ENCODE data around the gene OR6V1. TPM values are rescaled to one million over a fixed set of nuclear protein-coding genes. Genes with fewer than 3 reads are reported as not detected.

Gene OR6V1
- total RNA-seq, 1 donor, result not detected

DNA sequence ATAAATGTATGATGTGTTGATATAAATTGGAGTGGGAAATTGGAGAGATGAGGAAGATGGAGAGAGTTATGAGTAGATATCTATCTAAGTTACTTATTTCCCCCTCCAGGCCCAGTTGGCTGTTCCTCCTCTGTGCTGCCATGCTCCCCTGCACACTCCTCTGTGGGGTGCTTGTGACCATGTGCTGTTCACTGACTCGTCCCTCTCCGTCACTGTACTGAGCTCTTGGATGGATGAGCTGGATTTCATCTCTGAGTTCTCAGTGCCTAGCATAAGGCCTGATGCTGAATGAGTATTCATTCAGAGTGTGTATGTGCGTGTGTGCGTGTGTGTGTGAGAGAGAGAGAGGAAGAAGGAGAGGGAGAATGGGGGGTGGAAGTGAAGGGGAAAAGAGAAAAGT is 39.7 kb upstream of the OR6V1 start:
- TF ChIP-seq, protein P1, sequence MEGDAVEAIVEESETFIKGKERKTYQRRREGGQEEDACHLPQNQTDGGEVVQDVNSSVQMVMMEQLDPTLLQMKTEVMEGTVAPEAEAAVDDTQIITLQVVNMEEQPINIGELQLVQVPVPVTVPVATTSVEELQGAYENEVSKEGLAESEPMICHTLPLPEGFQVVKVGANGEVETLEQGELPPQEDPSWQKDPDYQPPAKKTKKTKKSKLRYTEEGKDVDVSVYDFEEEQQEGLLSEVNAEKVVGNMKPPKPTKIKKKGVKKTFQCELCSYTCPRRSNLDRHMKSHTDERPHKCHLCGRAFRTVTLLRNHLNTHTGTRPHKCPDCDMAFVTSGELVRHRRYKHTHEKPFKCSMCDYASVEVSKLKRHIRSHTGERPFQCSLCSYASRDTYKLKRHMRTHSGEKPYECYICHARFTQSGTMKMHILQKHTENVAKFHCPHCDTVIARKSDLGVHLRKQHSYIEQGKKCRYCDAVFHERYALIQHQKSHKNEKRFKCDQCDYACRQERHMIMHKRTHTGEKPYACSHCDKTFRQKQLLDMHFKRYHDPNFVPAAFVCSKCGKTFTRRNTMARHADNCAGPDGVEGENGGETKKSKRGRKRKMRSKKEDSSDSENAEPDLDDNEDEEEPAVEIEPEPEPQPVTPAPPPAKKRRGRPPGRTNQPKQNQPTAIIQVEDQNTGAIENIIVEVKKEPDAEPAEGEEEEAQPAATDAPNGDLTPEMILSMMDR (IDR thresholded peaks at IDR 0.05; ENCODE audit: insufficient read depth, low read length), result no peak
- no peak for DNase-seq (ENCODE audit: low read depth)

DNA sequence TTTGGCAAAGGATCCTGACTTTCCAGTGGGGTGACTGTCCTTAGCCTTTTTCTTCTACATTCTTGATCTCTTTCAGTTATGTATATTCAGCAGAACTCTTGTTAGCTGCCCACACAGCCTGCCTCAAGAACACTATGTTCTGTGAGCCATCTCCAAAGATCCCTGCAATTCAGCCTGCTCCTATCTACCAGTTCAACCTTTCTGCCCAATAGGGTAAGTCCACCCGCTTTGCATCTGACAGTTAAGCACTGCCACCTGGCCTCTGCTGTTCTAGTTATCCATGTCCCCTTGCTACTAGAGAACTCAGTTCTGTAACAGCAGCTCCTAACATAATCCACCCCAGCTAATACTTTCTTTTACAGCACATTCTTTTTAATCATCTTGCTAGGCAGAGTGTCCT is 38.7 kb upstream of the OR6V1 start:
- TF ChIP-seq, protein P1 (IDR thresholded peaks at IDR 0.05; ENCODE audit: insufficient read depth, low read length), result no peak
- no peak overlapping the region for H3K4me3 ChIP-seq (ENCODE audit: low read depth, low read length)
- DNase-seq (ENCODE audit: low read depth), result no peak

More for the DNA sequence above, 39.7 kb upstream of the OR6V1 start:
- no peak overlapping the region for H3K4me3 ChIP-seq (ENCODE audit: low read depth, low read length)

DNA sequence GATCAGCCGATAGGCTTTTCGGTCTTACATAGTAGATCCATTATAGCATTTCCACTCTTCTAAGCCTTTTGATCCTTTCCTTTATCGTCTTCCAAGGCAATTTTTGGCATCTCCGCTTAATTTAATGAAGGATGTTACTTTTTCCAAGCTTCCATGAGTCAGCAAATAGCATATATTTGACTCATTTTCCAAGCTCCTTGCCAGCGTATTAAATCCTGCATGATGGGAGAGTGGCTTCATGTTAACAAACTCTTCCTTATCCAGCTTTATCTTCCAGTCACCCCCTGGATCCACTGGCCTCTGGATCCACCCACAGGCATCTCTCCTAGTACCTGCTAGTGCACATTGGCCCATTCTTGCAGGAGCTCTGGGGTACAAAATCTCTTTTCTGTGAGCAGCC is 38.2 kb upstream of the OR6V1 start:
- no peak overlapping the region for H3K4me3 ChIP-seq (ENCODE audit: low read depth, low read length)
- peak; percentile 92 for DNase-seq (ENCODE audit: low read depth)
- TF ChIP-seq, protein P1 (IDR thresholded peaks at IDR 0.05; ENCODE audit: insufficient read depth, low read length), result no peak

DNA sequence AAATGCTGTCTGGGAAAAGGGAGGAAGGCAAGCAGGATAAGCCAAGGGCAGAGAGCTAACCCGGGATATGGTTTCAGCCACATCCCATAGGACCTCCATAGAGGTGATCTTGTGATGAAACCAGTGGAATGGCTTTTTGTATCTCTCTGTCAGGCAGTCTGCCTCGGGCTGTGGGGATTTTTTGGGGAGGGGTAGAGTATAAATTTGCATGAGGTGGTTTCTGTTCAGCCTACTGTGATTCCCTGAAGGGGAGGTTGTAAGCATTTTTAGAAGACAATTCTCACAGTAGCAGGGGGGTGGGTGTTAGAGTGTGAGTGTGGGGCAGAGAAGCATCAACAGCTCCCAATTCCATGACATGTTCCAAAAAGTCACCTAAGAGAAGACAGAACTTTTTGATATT is 37.1 kb upstream of the OR6V1 start:
- TF ChIP-seq, protein P1 (IDR thresholded peaks at IDR 0.05; ENCODE audit: insufficient read depth, low read length), result no peak
- no peak for DNase-seq (ENCODE audit: low read depth)

DNA sequence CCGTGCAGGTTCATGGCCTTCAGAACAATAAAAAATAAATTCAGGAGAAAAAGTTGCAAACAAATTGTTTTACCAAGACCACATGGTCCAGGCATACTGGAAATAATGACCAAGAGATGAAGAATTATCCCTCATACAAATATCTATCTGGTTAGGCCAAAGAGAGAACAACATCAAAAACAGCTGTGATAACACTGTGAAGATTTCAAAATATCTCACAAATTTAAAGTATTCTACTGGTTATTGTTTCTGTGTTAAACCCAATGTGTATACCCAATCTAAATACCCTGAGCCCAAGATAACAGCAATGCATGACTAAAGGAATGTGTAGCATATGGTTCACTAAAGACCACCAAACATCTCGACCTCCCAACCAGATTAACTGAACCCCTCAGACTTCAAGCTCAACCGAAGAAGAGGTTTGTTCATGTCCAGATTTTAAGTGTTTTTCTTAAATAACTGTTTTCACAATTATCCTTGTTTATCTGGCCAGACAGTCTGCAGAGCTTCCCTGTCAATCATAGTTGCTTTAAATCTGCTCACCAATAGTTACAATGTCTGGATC is 36.1 kb upstream of the OR6V1 start:
- TF ChIP-seq, protein P1 (IDR thresholded peaks at IDR 0.05; ENCODE audit: insufficient read depth, low read length), result no peak
- DNase-seq (ENCODE audit: low read depth), result peak; percentile 80
- no peak overlapping the region for H3K4me3 ChIP-seq (ENCODE audit: low read depth, low read length)

More for the DNA sequence above, 37.1 kb upstream of the OR6V1 start:
- no peak overlapping the region for H3K4me3 ChIP-seq (ENCODE audit: low read depth, low read length)

DNA sequence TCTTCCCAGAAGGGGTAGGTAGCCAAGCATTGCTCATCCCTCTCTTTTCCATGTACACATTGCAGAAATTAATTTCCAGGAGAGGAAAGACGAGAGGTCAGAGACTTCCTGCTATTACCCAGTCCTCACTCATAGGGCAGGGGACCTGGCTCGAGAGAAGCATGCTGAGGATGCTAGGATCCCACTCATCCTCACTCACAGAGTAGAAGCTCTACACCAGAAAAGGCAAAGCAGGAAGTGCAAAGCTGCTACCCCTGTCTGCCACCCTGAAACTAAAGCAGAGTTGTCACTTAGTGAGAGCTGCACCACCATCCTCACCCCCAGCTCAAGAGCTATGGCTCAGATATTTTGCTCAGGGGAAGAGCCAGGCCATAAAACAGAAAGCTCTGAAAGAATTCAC is 35.1 kb upstream of the OR6V1 start:
- TF ChIP-seq, protein P1 (IDR thresholded peaks at IDR 0.05; ENCODE audit: insufficient read depth, low read length), result no peak
- no peak for DNase-seq (ENCODE audit: low read depth)
- H3K4me3 ChIP-seq (ENCODE audit: low read depth, low read length), result no peak overlapping the region

DNA sequence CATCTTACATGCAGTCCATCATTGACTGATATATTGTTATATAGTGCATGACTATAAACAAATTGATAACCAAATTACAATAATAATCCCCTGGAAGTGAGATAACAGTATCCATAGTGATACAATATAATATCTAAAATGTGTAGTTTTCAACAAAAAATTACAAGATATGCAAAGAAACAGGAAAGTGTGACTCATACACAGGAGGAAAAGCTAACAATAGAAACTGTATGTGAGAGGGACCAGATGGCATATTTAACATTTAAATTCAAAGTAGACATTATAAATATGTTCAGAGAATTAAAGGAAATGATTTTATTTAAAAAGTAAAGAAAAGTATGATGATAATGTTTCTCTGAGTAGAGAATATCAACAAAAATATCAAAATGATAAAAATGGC is 33.2 kb upstream of the OR6V1 start:
- DNase-seq (ENCODE audit: low read depth), result peak; percentile 66
- H3K4me3 ChIP-seq (ENCODE audit: low read depth, low read length), result no peak overlapping the region
- TF ChIP-seq, protein P1 (IDR thresholded peaks at IDR 0.05; ENCODE audit: insufficient read depth, low read length), result no peak

Data from fibroblast of the aortic adventitia (primary cell).